Activated CD4-positive, alpha-beta T cell treated with anti-CD3 and anti-CD28 coated beads for 24 hours (primary cell): Measurements from ENCODE around the gene PALLD.

ENCODE experiments used
- DNase-seq, 2 donors: peaks; one replicate each; pipeline ENCODE4 v3.0.0-alpha.2; 2020; ENCODE audit warnings: low read depth in 2 of 2

The PALLD gene

DNA sequence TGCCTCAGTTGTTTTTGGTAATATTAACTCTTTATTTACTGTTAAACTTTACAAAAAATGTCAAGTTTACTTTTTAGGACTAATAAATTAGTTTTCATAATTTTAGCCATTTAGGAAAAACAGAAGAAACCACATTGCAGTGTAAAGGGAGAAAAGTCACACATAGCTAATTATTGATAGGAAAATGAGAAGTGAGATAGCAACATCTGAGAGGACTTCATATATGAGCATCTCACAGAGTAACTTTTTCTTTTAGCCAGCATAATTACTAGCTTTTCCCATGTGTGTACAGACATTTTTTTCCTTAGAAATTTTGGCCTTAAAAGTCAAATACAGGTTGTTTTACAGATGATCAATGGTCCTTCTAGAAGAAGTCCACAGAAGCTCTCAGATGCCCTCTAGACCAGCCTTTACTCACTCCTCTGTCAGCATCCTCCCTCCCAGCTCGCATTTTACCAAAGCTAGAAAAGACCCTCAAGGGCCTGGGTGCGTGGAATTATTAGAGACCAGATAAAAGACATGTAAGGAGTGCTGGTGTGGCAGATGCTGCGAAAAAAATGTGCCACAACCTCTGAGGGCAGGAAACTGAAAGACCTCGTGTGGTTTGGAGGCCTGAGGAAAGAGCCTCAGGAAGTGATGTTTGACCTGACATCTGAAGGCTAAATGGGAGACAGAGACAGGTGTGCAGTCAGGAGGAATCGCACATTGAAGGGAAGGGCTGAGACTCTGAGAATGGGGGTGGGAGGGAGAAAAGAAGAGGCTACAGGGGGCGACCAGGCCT lies 356.3 kb downstream of the PALLD start:
- no peak for DNase-seq

DNA sequence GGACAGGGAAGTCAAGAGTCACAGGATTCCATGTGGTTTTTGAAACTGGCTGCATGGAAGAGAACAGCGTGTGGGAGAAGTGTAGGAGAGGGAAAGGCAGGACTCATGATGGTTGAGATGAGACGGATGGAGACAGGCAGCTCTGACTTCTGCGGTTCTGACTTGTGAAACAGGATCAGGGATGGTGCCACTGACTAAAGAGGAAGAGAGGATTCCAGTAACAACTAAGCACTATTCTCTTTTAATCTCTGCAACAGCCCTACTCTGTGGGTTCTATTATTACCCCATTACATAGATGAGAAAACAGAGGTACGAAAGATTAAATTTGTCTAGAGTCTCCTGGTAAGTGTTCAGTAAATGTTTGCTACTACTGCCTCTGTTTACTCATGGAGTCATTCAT lies 356.9 kb downstream of the PALLD start:
- no peak for DNase-seq

GRCh38 chr4:168854350-168854921 lies 357.6 kb downstream of the PALLD start:
- DNase-seq, result no peak

- no peak for DNase-seq
These were observed 359.5 kb downstream of the PALLD start for GRCh38 chr4:168856312-168856711.

GRCh38 chr4:168857009-168857408 lies 360.2 kb downstream of the PALLD start:
- no peak for DNase-seq

GRCh38 chr4:168857546-168858314 lies 360.9 kb downstream of the PALLD start:
- no peak for DNase-seq

- no peak for DNase-seq
These were observed 362.2 kb downstream of the PALLD start for GRCh38 chr4:168859100-168859499.

DNA sequence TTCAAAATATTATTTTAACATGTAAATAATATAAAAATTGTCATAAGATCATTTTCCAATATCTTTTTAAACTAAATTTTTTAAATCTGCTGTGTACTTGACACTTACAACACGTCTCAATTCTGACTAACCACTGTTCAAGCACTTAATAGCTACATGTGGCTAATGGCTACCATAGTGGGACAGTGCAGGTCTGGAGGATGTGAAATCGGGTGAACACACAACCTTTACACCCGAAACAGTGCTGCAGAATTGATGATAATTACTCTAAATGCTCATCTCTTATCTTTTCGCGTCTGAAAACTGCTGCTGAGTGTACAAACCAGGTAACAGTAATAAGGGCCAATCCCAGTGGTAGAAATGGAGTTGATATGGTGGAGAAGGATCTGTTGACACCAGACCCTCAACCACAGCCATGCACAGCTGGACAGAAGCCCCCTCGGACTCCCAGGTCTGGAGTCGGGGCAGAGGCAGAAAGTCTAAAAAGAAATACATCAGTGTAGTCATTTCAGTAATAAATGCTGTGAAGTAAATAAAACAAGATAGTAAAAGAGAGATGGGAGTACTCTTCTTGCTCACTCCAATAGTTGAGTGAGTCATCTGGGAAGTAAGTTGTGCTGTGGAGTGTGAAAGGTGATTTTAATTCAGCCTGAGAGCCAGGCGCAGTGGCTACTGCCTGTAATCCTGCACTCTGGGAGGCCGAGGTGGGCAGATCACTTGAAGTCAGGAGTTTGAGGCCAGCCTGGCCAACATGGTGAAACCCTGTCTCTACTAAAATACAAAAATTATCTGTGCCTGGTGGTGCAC lies 363.2 kb downstream of the PALLD start:
- DNase-seq, result no peak

DNA sequence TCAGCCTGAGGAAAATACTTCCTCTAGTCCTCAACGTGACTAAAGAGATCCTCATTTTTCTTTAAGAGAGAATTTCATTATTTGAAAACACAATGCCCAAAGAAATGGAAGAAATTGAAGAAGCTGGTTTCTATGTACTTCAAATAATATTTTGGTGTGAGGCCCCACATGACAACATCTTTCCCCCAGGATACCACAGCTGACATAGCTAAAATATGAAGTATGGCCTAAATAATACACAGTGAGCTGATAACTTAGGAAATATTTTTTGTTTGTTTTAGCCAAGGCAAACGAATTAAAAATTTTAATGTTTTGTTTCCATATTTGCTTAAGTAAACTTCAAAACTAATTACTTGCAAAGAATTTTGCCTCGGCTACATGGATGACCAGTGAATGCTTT lies 364.0 kb downstream of the PALLD start:
- no peak for DNase-seq

DNA sequence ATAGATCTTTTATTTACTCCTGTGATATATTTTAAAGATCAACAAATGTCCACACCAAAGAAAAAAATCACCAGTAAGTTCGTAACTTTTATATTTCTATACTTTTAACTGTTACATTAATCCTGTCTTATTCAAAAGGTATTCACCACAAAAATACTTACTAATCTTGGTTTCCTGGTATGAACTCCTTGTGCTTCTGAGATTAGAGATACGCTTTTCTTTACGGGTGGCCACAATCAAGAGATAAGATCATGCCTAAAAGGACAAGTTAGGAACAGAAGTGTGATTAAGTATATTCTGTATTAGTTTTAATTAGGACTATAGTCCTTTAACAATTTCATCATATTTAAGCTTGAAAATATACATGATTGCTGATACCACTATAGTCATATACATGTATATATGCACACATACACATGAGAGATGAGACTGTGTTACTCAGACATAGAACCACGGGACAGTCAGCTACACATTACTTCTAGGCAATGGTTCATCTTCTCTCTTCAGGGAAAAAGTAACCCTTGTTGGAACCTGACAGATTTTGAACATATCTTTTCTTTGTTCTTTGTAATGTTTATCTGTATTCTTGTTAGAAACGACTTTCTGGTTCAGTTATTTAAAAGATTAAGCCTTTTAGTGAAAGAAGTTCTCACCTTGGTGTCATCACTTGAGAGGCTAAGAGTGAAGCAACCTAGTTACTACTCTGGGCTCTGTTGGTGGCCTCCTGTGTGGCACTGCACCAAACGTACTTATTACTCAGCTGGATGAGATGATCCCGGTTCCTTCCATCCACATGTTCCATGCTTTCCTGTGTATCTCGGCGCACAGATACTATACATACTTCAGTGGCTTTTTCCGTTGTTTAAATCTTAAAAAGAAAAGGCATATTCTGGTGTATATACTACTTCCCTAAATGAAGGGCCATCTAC lies 367.1 kb downstream of the PALLD start:
- no peak for DNase-seq

DNA sequence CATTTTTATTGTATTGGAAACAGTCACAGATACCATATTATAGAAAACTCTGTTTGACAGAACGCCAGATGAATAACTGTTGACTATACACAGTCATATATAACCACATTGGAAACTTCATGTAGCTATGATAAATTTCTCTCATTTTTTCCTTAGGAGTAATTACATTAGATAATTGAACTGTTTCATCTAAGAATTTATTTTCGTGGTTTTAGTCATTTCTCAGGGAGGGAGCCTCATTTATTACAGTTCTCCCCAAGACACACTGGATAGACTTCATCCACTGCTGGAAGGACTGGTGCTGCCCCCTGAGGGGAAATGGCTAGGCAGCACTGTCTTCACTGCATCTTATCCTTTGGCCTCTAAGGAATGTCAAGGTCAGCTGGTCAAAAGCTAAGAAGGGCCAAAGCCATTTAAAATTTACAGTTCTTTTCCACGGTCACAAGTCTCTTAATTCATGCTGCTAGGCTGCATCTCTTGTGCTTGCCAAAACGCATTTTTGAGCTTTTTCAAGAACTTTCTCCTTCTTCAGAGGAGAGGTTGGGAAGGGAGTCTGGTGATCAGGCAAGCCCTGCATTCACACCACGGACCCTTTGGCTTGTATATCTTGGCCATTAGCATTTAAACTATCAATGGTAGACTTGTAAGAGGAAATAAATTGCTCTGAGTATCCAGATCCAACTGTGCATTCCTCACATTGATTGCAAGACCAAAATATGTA lies 368.1 kb downstream of the PALLD start:
- no peak for DNase-seq

DNA sequence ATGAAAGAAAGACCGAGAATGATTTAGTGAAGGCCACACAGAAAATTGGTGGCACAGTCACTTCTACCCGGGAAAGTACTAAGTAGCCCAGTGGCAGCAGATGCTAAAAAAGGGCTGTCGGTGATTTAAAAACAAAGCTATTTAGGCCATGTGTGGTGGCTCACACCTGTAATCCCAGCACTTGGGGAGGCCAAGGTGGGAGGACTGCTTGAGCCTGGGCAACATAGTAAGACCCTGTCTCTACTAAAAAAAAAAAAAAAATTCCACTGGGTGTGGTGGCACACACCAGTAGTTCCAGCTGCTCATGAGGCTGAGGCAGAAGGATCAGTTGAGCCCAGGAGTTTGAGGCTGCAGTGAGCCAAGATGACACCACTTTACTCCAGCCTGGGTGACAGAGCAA lies 369.0 kb downstream of the PALLD start:
- DNase-seq, result no peak

DNA sequence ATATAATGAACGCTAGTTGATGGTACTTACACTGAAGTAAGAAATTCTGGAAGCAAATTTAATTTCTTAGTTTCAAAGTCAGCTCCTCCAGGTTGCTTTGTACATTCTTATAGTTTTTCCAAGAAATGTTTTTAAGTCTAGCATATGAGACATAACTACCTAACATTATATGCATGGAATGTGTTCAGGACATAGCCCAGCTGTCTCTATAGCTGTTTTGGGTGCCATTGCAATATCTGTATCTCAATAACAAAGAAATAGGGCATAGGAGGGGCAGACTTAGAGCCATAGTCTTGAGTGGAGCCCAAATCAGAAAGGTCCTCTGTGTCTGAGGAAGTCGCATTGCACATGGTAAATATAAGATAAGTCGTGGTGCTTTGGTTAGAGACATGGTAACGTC lies 369.8 kb downstream of the PALLD start:
- no peak for DNase-seq

- no peak for DNase-seq
These were observed 370.3 kb downstream of the PALLD start for GRCh38 chr4:168867128-168867527.

GRCh38 chr4:168868044-168868781 lies 371.4 kb downstream of the PALLD start:
- DNase-seq, result no peak

DNA sequence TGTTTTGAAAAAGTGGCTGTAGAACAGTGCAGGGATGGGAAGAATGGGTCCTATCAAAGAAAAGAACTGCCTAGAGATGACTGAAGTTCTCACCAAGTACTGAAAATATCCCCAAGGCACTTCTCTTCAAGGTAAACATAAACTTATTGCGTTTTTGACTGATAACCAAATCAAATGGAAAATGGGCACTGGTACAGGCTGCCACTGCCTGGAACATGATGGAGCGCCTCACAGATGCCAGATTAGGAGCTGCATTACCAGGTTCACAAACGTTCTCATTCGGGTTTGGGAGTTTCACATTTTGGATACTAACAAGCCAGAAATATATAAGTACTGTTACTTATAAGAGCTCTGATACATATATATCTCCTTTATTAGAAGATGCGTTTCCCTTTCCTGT lies 371.9 kb downstream of the PALLD start:
- no peak for DNase-seq

- no peak for DNase-seq
These were observed 373.2 kb downstream of the PALLD start for GRCh38 chr4:168870004-168870403.

GRCh38 chr4:168871632-168872031 lies 374.8 kb downstream of the PALLD start:
- no peak for DNase-seq

GRCh38 chr4:168874083-168874482 lies 377.2 kb downstream of the PALLD start:
- DNase-seq, result no peak

- DNase-seq, result no peak
These were observed 379.3 kb downstream of the PALLD start for GRCh38 chr4:168876106-168876505.
